ENCODE measurements around the gene ECM1. TPM values are rescaled to one million over a fixed set of nuclear protein-coding genes. Genes with fewer than 3 reads are reported as not detected.

Gene ECM1
- total and polyA plus RNA-seq, 8 donors: 1.9 to 65.2 (median 3.3) TPM

- no peak for TF ChIP-seq CTCF (IDR thresholded peaks at IDR 0.05)
- intact Hi-C loops (cut with DNase I): no loop called here
- Histone ChIP-seq H3K36me3 (no peaks in the 10 kb centered on the region), H3K4me3 (no peak overlapping the region), H3K27ac (no peak overlapping the region), H3K27me3 (no peaks in the 10 kb centered on the region), H3K9me3 (no peaks in the 10 kb centered on the region), H3K4me1 (no peaks in the 10 kb centered on the region)
- peak; percentile 81 for ATAC-seq
- DNase-seq: no peak
These were observed 30.1 kb downstream of the ECM1 start for GRCh38 chr1:150537732-150538684.

- Histone ChIP-seq H3K4me3 (no peak overlapping the region), H3K27ac (no peak overlapping the region), H3K27me3 (peaks cover 0 to 4% of the 10 kb centered on the region in 2 donors), H3K9me3 (no peaks in the 10 kb centered on the region), H3K4me1 (peaks cover 7 to 11% of the 10 kb centered on the region in 2 donors), H3K36me3 (no peaks in the 10 kb centered on the region)
- intact Hi-C loops (cut with DNase I): no loop called here
- ATAC-seq (peak; percentile 49), DNase-seq (peak in 2 of 4 donors; percentile 53 to 82)
- no peak for TF ChIP-seq CTCF (IDR thresholded peaks at IDR 0.05)
These were observed 35.7 kb downstream of the ECM1 start for GRCh38 chr1:150543500-150544143.

GRCh38 chr1:150544204-150544603, 36.3 kb downstream of the ECM1 start:
- intact Hi-C loops (cut with DNase I): no loop called here
- Histone ChIP-seq H3K27ac (no peak overlapping the region), H3K36me3 (no peaks in the 10 kb centered on the region), H3K4me3 (no peak overlapping the region), H3K4me1 (peaks cover 8 to 14% of the 10 kb centered on the region in 2 donors), H3K27me3 (peaks cover 0 to 4% of the 10 kb centered on the region in 2 donors), H3K9me3 (no peaks in the 10 kb centered on the region)
- no peak for TF ChIP-seq CTCF (IDR thresholded peaks at IDR 0.05)
- no peak for DNase-seq
- no peak for ATAC-seq

GRCh38 chr1:150545486-150546032, 37.6 kb downstream of the ECM1 start:
- intact Hi-C loops (cut with DNase I): no loop called here
- TF ChIP-seq CTCF (IDR thresholded peaks at IDR 0.05): no peak

More at GRCh38 chr1:150545486-150546032, 37.6 kb downstream of the ECM1 start:
- Histone ChIP-seq H3K4me1 (peaks cover 15 to 28% of the 10 kb centered on the region in 2 donors), H3K4me3 (no peak overlapping the region), H3K27ac (no peak overlapping the region), H3K9me3 (no peaks in the 10 kb centered on the region), H3K36me3 (no peaks in the 10 kb centered on the region), H3K27me3 (peaks cover 0 to 4% of the 10 kb centered on the region in 2 donors)
- no peak for ATAC-seq
- DNase-seq: no peak

Data from left lung (tissue), 10 donors.